A549 (cell line): ENCODE measurements around the gene TRIO.

ENCODE experiments used
- CEBPB ChIP-seq, 2 experiments: fragments of >200 bp in 1 of 2; sonication (Bioruptor Twin) in 1 of 2; formaldehyde crosslinking in 1 of 2; IDR thresholded peaks; 2 replicates each; pipeline ENCODE4 v1.6.1; 2012 to 2016
- CHD2 ChIP-seq: fragments of 150-350 bp; IDR thresholded peaks from 2 replicates; pipeline ENCODE4 v1.6.1; 2014; ENCODE audit warnings: low read length; ENCODE audit not compliant: partially characterized antibody
- CHD4 ChIP-seq: fragments of 200-600 bp; sonication (generic); IDR thresholded peaks from 2 replicates; pipeline ENCODE4 v1.6.1; 2016; ENCODE audit warnings: antibody characterized with exemption, mild to moderate bottlenecking, borderline replicate concordance
- JUN ChIP-seq, 2 experiments: fragments of >200 bp; sonication (Bioruptor Twin); formaldehyde crosslinking; IDR thresholded peaks; 2 replicates in 1 of 2; 3 replicates in 1 of 2; pipeline ENCODE4 v1.6.1; 2016 to 2017
- KDM1A ChIP-seq: fragments of 200-600 bp; sonication (generic); IDR thresholded peaks from 2 replicates; pipeline ENCODE4 v1.6.1; 2016; ENCODE audit warnings: low read depth, mild to moderate bottlenecking
- POLR2A ChIP-seq: IDR thresholded peaks from 2 replicates; pipeline ENCODE4 v1.6.1; 2012; ENCODE audit warnings: mild to moderate bottlenecking, low read length
- POLR2AphosphoS2 ChIP-seq: conservative IDR thresholded peaks from 2 replicates; pipeline ENCODE4 v1.6.1; 2012; ENCODE audit warnings: low read length, improper control_type of control experiment, inconsistent platforms
- RAD21 ChIP-seq, 2 experiments: fragments of >200 bp in 1 of 2; sonication (Bioruptor Twin) in 1 of 2; formaldehyde crosslinking in 1 of 2; IDR thresholded peaks in 1 of 2; conservative IDR thresholded peaks in 1 of 2; 2 replicates in 1 of 2; 3 replicates in 1 of 2; pipeline ENCODE4 v1.6.1; 2012 to 2018; ENCODE audit warnings: inconsistent platforms in 1 of 2
- RCOR1 ChIP-seq: fragments of 150-350 bp; IDR thresholded peaks from 2 replicates; pipeline ENCODE4 v1.6.1; 2014; ENCODE audit warnings: antibody characterized with exemption, low read length, low read depth
- SMC3 ChIP-seq: fragments of >200 bp; sonication (Bioruptor Twin); formaldehyde crosslinking; IDR thresholded peaks from 3 replicates; pipeline ENCODE4 v1.6.1; 2018; ENCODE audit warnings: inconsistent platforms
- TF ChIP-seq, protein P1 (sequence below): fragments of >200 bp; sonication (Bioruptor Twin); formaldehyde crosslinking; IDR thresholded peaks from 3 replicates; pipeline ENCODE4 v1.5.1; 2016

DNA sequence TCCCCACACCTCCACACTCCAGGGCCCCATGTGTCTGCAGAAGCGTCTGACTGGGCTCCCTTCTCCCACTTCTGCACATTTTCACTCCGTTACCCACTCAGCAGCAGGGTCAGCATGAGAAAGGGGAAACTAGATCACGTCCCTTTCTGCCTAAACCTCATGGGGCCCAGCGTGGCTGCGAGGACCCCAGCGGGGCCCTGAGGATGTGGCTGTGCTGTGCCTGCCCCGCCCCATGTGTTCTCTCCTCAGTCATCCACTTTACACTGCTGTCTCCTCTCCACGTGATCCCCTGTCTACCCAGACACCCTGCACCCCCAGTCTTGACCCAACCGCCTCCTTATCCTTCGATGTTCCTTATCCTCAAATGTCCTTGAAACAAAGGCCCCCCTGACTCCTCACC, 378.6 kb downstream of the TRIO start:
- no peak for TF ChIP-seq JUN (IDR thresholded peaks at IDR 0.05)
- TF ChIP-seq POLR2A, result no peak
- TF ChIP-seq RCOR1, result no peak
- no peak for TF ChIP-seq RAD21 (conservative IDR thresholded peaks at IDR 0.05 in 1 of 2, IDR thresholded peaks at IDR 0.05 in 1 of 2)
- TF ChIP-seq POLR2AphosphoS2, result no peak
- TF ChIP-seq, protein P1, sequence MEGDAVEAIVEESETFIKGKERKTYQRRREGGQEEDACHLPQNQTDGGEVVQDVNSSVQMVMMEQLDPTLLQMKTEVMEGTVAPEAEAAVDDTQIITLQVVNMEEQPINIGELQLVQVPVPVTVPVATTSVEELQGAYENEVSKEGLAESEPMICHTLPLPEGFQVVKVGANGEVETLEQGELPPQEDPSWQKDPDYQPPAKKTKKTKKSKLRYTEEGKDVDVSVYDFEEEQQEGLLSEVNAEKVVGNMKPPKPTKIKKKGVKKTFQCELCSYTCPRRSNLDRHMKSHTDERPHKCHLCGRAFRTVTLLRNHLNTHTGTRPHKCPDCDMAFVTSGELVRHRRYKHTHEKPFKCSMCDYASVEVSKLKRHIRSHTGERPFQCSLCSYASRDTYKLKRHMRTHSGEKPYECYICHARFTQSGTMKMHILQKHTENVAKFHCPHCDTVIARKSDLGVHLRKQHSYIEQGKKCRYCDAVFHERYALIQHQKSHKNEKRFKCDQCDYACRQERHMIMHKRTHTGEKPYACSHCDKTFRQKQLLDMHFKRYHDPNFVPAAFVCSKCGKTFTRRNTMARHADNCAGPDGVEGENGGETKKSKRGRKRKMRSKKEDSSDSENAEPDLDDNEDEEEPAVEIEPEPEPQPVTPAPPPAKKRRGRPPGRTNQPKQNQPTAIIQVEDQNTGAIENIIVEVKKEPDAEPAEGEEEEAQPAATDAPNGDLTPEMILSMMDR, result no peak
- TF ChIP-seq KDM1A, result no peak
- TF ChIP-seq CHD4, result no peak
- no peak for TF ChIP-seq SMC3
- TF ChIP-seq CEBPB (IDR thresholded peaks at IDR 0.05), result no peak
- TF ChIP-seq CHD2, result no peak
